GM20000 (cell line): Measurements from ENCODE around the gene CCNI2.

ENCODE experiments used
- DNase-seq: peaks from one replicate; pipeline ENCODE4 v3.0.0; 2012; ENCODE audit warnings: low spot score
- CTCF ChIP-seq: IDR thresholded peaks from 2 replicates; pipeline ENCODE4 v1.5.1; 2012; ENCODE audit warnings: mild to moderate bottlenecking, control low read depth; ENCODE audit errors: extremely low read depth, missing control alignments

Gene CCNI2

DNA sequence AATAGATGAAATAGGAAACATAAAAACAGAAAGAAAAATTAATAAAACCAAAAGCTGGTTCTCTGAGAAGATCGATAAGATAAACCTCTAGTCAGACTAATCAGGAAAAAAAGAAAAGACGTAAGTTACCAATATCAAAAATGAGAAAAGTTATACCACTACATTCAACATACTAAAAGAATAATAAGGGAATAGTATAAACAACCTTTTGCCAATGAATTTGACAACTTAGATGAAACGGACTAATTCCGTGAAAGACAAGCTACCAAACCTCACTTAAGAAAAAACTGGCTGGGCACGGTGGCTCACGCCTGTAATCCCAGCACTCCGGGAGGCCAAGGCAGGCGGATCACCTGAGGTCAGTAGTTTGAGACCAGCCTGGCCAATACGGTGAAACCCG lies 17.3 kb upstream of the CCNI2 start:
- no peak for DNase-seq
- TF ChIP-seq CTCF = no peak

DNA sequence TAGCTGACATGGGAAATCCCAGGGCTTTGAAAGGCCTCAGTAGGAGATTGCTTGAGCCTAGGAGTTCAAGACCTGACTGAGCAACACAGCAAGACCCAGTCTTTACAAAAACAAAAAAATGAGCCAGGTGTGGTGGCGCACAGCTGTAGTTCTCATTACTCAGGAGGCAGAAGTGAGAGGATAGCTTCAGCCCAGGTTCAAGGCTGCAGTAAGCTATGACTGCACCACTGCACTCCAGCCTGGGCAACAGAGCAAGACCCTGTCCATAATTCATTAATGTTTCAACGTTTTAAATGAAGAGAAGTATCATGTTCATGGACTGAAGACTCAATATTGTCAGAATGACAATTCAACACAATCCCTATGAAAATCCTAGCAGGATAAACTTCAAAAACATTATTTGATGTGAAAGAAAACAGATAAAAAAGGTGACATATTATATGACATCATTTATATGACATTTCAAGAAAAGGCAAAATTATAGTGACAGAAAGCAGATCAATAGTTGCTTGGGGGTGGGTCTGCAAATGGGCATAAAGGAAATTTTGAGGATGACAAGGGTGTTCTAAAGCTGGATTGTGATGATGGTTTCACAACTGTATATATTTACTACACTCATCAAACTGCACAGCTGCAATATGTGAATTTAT lies 13.6 kb upstream of the CCNI2 start:
- no peak for TF ChIP-seq CTCF
- no peak for DNase-seq

- DNase-seq = no peak
- no peak for TF ChIP-seq CTCF
These were observed 12.5 kb upstream of the CCNI2 start for GRCh38 chr5:132734687-132735086.

DNA sequence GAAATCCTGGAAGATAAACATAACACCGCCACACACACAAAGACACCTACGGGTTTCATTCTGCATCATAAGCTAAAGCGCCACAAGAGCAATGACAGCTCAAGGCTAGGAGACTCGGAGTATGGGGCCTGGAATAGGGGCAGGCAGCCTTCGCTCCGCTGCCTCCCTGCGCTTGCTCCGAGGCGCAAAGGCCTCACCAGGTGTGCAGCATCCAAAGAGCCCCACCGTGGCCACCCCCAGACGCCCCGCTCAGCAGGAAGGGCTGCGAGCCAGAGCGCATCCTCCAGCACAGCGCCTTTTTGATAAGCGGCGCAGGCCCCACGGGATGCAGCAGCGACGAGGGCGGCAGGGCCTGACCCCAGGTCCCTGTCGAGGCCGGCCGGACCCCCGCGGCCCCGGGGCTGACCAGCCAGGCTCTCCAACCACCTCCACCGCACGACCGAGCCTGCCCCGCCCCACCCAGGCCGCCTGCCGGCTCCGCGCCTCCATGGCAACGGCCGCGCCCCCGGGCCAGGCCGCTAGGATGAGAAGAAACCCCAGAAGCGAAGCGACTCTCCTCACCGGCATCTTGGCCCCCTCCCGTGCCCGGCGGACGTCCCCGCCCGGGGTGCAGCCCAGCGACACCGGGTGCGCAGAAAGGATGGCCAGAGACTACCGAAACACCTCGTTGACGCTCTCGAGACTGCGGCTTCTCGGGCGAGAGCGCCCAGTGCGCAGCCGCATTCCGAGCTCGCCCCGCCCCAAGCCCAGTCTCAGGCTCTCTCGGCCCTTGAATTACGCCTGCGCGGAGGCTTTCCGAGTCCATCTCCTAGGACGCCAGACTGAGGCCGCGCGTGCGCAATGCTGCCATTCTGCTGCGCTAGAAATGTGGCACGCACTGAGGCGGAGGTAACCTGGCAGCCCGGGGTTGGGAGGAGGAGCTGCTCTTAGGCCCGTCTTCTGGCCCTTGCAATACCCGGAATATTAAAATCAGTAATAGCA lies 10.1 kb upstream of the CCNI2 start, which contains the start of gene KIF3A:
Gene KIF3A (minus strand): TSS at position 694 of the 981 bp plus-strand sequence. CDS start 127 bp downstream, at position 567.
- no peak for TF ChIP-seq CTCF
- DNase-seq = peak; percentile 100

DNA sequence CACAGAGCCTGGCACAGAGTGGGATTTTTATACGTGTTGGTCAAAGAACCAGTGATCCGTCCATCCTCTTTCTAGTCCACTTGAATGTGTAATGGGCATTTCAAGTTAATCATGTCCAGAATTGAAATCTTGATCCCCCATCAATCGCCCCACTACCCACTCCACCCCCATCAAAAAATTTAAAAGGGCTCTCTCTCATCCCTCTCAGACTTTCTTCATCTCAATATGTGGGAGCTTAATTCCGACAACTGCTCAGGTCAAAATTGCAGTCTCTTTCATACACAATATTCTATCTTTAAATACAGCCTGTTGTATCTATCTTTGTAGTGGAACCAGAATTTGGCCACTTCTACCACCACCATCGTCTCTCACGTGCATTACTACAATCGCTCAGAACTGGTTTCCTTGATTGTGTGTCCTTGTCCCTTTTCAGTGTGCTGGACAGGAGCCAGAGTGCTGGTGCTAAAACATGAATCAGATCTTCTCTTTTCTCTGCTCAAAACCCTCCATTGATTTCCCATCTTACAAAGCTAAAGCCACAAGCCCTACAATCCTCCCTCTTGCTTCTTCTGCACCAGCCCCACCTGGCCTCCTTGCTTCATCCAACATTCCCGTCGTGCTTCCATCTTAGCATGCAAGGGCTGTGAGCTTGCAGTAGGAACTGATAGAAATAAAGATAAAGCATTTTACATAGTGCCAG lies 9.1 kb upstream of the CCNI2 start:
- no peak for DNase-seq
- TF ChIP-seq CTCF = no peak

GRCh38 chr5:132739232-132739631 lies 8.0 kb upstream of the CCNI2 start:
- no peak for TF ChIP-seq CTCF

GRCh38 chr5:132742158-132742557 lies 5.1 kb upstream of the CCNI2 start:
- DNase-seq = no peak
- no peak for TF ChIP-seq CTCF

More at GRCh38 chr5:132739232-132739631, 8.0 kb upstream of the CCNI2 start:
- DNase-seq = no peak
